Activated CD8-positive, alpha-beta T cell treated with anti-CD3 and anti-CD28 coated beads, Interleukin-2, amount 10 ng/mL, durations not matched to agents 7 days and 5 days (primary cell): Measurements from ENCODE around the gene SECISBP2. TPM values are rescaled to one million over a fixed set of nuclear protein-coding genes. Genes with fewer than 3 reads are reported as not detected.
"Not testable (repeated sequence)": the region's sequence is repeated elsewhere in the genome, so short reads cannot be mapped to it uniquely, and the experiment has no call there.

Experiments
- ATAC-seq: fragments of 150-1000 bp; cut with Tn5 transposase; one replicate; pipeline ENCODE4 v1.10.0; 2021; ENCODE audit warnings: moderate library complexity
- CTCF ChIA-PET: fragments of 350-600 bp; sonication (Branson Sonifier 250); formaldehyde crosslinking; loops from one replicate; lab custom pipeline; 2021; ENCODE audit warnings: antibody characterized with exemption; lab: Charles Lee
- POLR2A ChIA-PET: fragments of 350-600 bp; sonication (Branson Sonifier 250); formaldehyde crosslinking; loops from one replicate; lab custom pipeline; 2021; ENCODE audit warnings: antibody characterized with exemption; lab: Charles Lee
- DNase-seq: peaks from one replicate; pipeline ENCODE4 v3.0.0-alpha.2; 2020
- H3K27ac Mint-ChIP-seq: one replicate; pipeline ENCODE4 v1.8.0; 2021; ENCODE audit warnings: mild to moderate bottlenecking, mixed read lengths
- H3K27me3 Mint-ChIP-seq: one replicate; pipeline ENCODE4 v1.8.0; 2021; ENCODE audit warnings: low read depth, mixed read lengths
- H3K36me3 Mint-ChIP-seq: one replicate; pipeline ENCODE4 v1.8.0; 2021; ENCODE audit warnings: low read depth, mixed read lengths
- H3K4me1 Mint-ChIP-seq: one replicate; pipeline ENCODE4 v1.8.0; 2021; ENCODE audit warnings: low read depth, mixed read lengths
- H3K4me3 Mint-ChIP-seq: one replicate; pipeline ENCODE4 v1.8.0; 2021; ENCODE audit warnings: mild to moderate bottlenecking, mixed read lengths
- H3K9me3 Mint-ChIP-seq: one replicate; pipeline ENCODE4 v1.8.0; 2022; ENCODE audit warnings: mixed read lengths; ENCODE audit not compliant: insufficient read depth
- total RNA-seq, 2 experiments: library from RNA; stranded (reverse); gene quantifications; one replicate each; pipeline ENCODE4 v1.2.3, GENCODE V29; 2021

Gene SECISBP2
- total RNA-seq, 2 experiments from 2014 or later, result 35.8 to 37.5 TPM

GRCh38 chr9:89284076-89284475 is 34.2 kb upstream of the SECISBP2 start:
- Mint-ChIP-seq H3K4me1 (peaks cover 9% of the 10 kb centered on the region), H3K9me3 (no peaks in the 10 kb centered on the region), H3K36me3 (no peaks in the 10 kb centered on the region), H3K27me3 (peaks cover 13% of the 10 kb centered on the region), H3K4me3 (no peak overlapping the region), H3K27ac (no peak overlapping the region)
- ATAC-seq (no peak), DNase-seq (no peak)
- ChIA-PET POLR2A (no interaction called here), CTCF (no interaction called here)

GRCh38 chr9:89291741-89292140 is 26.6 kb upstream of the SECISBP2 start:
- Mint-ChIP-seq H3K27me3 (peaks cover 14% of the 10 kb centered on the region), H3K9me3 (peaks cover 7% of the 10 kb centered on the region), H3K4me3 (no peak overlapping the region), H3K27ac (no peak overlapping the region), H3K36me3 (no peaks in the 10 kb centered on the region), H3K4me1 (no peaks in the 10 kb centered on the region)
- POLR2A ChIA-PET, result no interaction called here
- ATAC-seq, result no peak
- CTCF ChIA-PET, result interaction anchor here (0.8 kb wide), 1 partner anchor 13 kb away, joined by 3 read pairs; no protein-coding TSS in a partner anchor
- no peak for DNase-seq

- ATAC-seq (no peak), DNase-seq (no peak)
- CTCF ChIA-PET, result no interaction called here
- Mint-ChIP-seq H3K4me1 (no peaks in the 10 kb centered on the region), H3K27me3 (peaks cover 14% of the 10 kb centered on the region), H3K36me3 (no peaks in the 10 kb centered on the region), H3K9me3 (peaks cover 7% of the 10 kb centered on the region), H3K27ac (no peak overlapping the region), H3K4me3 (no peak overlapping the region)
- POLR2A ChIA-PET, result interaction anchor here (1.3 kb wide), 1 partner anchor 138 kb away, joined by 3 read pairs; no protein-coding TSS in a partner anchor
Measured at GRCh38 chr9:89293014-89293413, 25.3 kb upstream of the SECISBP2 start.

- H3K4me3 Mint-ChIP-seq, result no peak overlapping the region
- DNase-seq, result no peak
- ChIA-PET POLR2A (no interaction called here), CTCF (interaction anchor here (0.6 kb wide), 1 partner anchor 1123 kb away, joined by 3 read pairs; no protein-coding TSS in a partner anchor)
- no peak for ATAC-seq
- H3K36me3 Mint-ChIP-seq, result no peaks in the 10 kb centered on the region
- H3K4me1 Mint-ChIP-seq, result no peaks in the 10 kb centered on the region
- peaks cover 7% of the 10 kb centered on the region for H3K9me3 Mint-ChIP-seq
- no peak overlapping the region for H3K27ac Mint-ChIP-seq
- peaks cover 14% of the 10 kb centered on the region for H3K27me3 Mint-ChIP-seq
Measured at GRCh38 chr9:89295400-89295799, 22.9 kb upstream of the SECISBP2 start.

DNA sequence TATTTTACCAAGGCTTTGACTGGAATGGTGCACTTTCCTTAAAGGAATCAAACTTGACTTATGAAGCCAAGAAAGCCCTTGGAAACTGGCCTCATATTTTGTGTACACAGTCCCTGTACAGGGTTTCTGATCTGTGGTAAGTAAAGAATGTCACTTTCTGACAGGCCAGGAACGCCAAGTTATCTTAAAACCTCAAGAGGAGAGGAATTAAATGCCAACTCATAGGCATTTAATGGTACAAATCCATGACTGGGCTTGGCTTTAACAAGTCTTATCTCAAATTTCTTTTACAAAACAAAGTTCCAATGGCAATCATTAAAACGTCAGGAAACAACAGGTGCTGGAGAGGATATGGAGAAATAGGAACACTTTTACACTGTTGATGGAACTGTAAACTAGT is 16.3 kb upstream of the SECISBP2 start:
- ATAC-seq, CTCF ChIA-PET, H3K36me3 Mint-ChIP-seq, POLR2A ChIA-PET, H3K9me3 Mint-ChIP-seq, DNase-seq, H3K27me3 Mint-ChIP-seq, H3K4me3 Mint-ChIP-seq, H3K27ac Mint-ChIP-seq, H3K4me1 Mint-ChIP-seq: not testable (repeated sequence)

GRCh38 chr9:89304020-89304833 is 14.1 kb upstream of the SECISBP2 start:
- Mint-ChIP-seq H3K36me3 (peaks cover 14% of the 10 kb centered on the region), H3K4me1 (peaks cover 5% of the 10 kb centered on the region), H3K27me3 (no peaks in the 10 kb centered on the region), H3K27ac (no peak overlapping the region), H3K9me3 (no peaks in the 10 kb centered on the region), H3K4me3 (no peak overlapping the region)
- DNase-seq, result no peak
- ATAC-seq, result no peak
- ChIA-PET CTCF (no interaction called here), POLR2A (no interaction called here)

GRCh38 chr9:89304834-89305188 is 13.5 kb upstream of the SECISBP2 start:
- ChIA-PET POLR2A (no interaction called here), CTCF (no interaction called here)
- peaks cover 9% of the 10 kb centered on the region for H3K4me1 Mint-ChIP-seq
- no peak overlapping the region for H3K4me3 Mint-ChIP-seq
- no peak overlapping the region for H3K27ac Mint-ChIP-seq
- ATAC-seq (no peak), DNase-seq (no peak)
- no peaks in the 10 kb centered on the region for H3K9me3 Mint-ChIP-seq
- H3K27me3 Mint-ChIP-seq, result no peaks in the 10 kb centered on the region
- H3K36me3 Mint-ChIP-seq, result peaks cover 14% of the 10 kb centered on the region

DNA sequence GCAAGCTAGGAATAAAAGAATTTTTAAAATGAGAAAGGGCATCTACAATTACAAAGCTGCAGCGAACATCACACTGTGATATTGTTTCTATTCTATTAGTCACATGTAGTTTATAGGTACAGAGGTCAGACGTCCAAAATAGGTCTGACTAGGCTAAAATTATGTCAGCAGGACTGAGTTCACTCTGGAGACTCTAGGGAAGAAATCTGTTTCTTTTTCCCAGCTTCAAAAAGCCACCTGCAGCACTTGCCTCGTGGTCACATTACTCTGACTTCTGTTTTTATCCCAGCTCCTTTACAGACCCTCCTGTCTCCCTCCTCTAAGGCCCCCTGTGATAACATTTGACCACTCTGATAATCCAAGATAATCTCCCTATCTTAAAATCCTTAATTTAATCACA is 12.4 kb upstream of the SECISBP2 start:
- ATAC-seq, result no peak
- no peak overlapping the region for H3K4me3 Mint-ChIP-seq
- peaks cover 10% of the 10 kb centered on the region for H3K4me1 Mint-ChIP-seq
- DNase-seq, result no peak
- H3K36me3 Mint-ChIP-seq, result peaks cover 22% of the 10 kb centered on the region
- H3K27me3 Mint-ChIP-seq, result no peaks in the 10 kb centered on the region
- POLR2A ChIA-PET, result no interaction called here
- no peaks in the 10 kb centered on the region for H3K9me3 Mint-ChIP-seq
- H3K27ac Mint-ChIP-seq, result no peak overlapping the region
- CTCF ChIA-PET, result no interaction called here

- CTCF ChIA-PET, result no interaction called here
- peaks cover 50% of the 10 kb centered on the region for H3K36me3 Mint-ChIP-seq
- POLR2A ChIA-PET, result no interaction called here
Measured at GRCh38 chr9:89309166-89309565, 9.1 kb upstream of the SECISBP2 start.

GRCh38 chr9:89309608-89310474 is 8.5 kb upstream of the SECISBP2 start:
- ChIA-PET POLR2A (interaction anchor here (0.8 to 1.6 kb wide), 13 partner anchors 9 to 1335 kb away, joined by 3 to 11 read pairs (median 5); partner anchors contain the start of genes CDK20 and SECISBP2), CTCF (interaction anchor here (0.6 kb wide), 1 partner anchor 1055 kb away, joined by 3 read pairs; no protein-coding TSS in a partner anchor)
- DNase-seq, result no peak
- peaks cover 57% of the 10 kb centered on the region for H3K36me3 Mint-ChIP-seq
- ATAC-seq, result no peak
- peak overlapping the region; percentile 99 for H3K27ac Mint-ChIP-seq
- no peaks in the 10 kb centered on the region for H3K27me3 Mint-ChIP-seq
- H3K4me3 Mint-ChIP-seq, result peak overlapping the region; percentile 96
- H3K4me1 Mint-ChIP-seq, result peaks cover 31% of the 10 kb centered on the region
- H3K9me3 Mint-ChIP-seq, result no peaks in the 10 kb centered on the region

More at GRCh38 chr9:89309166-89309565, 9.1 kb upstream of the SECISBP2 start:
- Mint-ChIP-seq H3K27ac (peak overlapping the region; percentile 99), H3K27me3 (no peaks in the 10 kb centered on the region), H3K4me1 (peaks cover 24% of the 10 kb centered on the region), H3K9me3 (no peaks in the 10 kb centered on the region), H3K4me3 (peak overlapping the region; percentile 96)
- DNase-seq, result no peak
- no peak for ATAC-seq

DNA sequence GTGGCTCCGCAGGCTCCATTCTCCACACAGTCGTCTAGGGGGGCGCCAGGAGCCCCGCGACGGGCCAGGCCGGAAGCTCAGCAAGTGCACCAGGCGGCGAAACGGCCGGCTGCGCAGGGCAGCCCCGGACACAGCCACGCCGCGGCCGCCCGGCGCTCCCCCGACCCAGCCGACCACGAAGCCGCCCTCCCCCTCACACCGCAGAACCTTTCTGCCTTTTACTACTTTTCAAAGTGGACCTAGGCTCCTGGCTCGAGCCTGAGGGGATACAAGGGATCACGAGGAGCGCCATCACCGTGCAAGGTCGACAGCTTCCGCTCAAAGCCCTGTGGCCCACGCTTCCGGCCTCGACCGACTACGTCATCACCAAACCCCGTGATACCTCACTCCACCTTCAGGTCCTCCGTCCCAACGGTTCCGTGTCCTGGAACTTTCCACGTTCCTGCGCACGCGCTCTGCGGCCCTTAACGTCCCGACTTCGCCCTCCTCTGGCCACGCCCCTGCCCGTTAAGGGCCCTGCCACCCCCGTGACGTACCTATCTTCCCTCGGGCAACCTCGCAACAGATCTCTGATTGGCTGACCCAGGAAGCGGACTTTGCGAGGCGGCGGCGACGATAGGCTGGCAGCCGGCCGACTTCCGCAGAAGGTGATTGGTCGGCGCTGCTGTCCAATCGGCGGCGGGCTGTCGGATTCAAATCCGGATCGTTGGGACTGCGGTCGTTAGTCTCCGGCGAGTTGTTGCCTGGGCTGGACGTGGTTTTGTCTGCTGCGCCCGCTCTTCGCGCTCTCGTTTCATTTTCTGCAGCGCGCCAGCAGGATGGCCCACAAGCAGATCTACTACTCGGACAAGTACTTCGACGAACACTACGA is 7.6 kb upstream of the SECISBP2 start, which contains the start of gene CKS2:
CKS2 (plus strand) TSS at position 721 of the 871 bp plus-strand sequence; CDS start at position 819, 98 bp downstream.
- ATAC-seq, result peak; percentile 87
- Mint-ChIP-seq H3K27ac (peak within 1 kb of the TSS; percentile 99), H3K36me3 (peaks cover 64% of the 10 kb centered on the region), H3K4me3 (peak within 1 kb of the TSS; percentile 96), H3K4me1 (peaks cover 38% of the 10 kb centered on the region), H3K27me3 (no peaks in the 10 kb centered on the region), H3K9me3 (no peaks in the 10 kb centered on the region)
- ChIA-PET POLR2A (interaction anchor here (0.8 to 1.6 kb wide), 13 partner anchors 8 to 1336 kb away, joined by 3 to 11 read pairs (median 5); partner anchors contain the start of genes CDK20 and SECISBP2), CTCF (interaction anchor here (0.6 kb wide), 1 partner anchor 1054 kb away, joined by 3 read pairs; no protein-coding TSS in a partner anchor)
- DNase-seq, result peak; percentile 100
